B cell (primary cell): ENCODE results near the gene VPS25.

Experiments used
- CTCF ChIP-seq: fragments of 200-600 bp; IDR thresholded peaks from one replicate; pipeline ENCODE4 v1.8.0; 2022; ENCODE audit warnings: antibody characterized with exemption, mild to moderate bottlenecking
- EZH2 ChIP-seq: IDR thresholded peaks from 2 replicates; pipeline ENCODE4 v1.6.1; 2012; ENCODE audit warnings: borderline replicate concordance, low read depth, mild to moderate bottlenecking, moderate library complexity, low read length; ENCODE audit not compliant: insufficient read depth, poor library complexity, severe bottlenecking

GRCh38 chr17:42795465-42795864, 22.2 kb downstream of the VPS25 start:
- TF ChIP-seq EZH2 (no peak), CTCF (no peak)
